Activated CD8-positive, alpha-beta memory T cell treated with anti-CD3 and anti-CD28 coated beads, Interleukin-2, amount 10 ng/mL, durations not matched to agents 7 days and 5 days (primary cell): Measurements from ENCODE around the gene ASXL3. TPM values are rescaled to one million over a fixed set of nuclear protein-coding genes. Genes with fewer than 3 reads are reported as not detected.

ENCODE experiments used
- ATAC-seq: fragments of 150-1000 bp; cut with Tn5 transposase; one replicate; pipeline ENCODE4 v1.10.0; 2021; ENCODE audit warnings: moderate library complexity
- CTCF ChIA-PET: fragments of 350-600 bp; sonication (Branson Sonifier 250); formaldehyde crosslinking; loops from one replicate; lab custom pipeline; 2021; ENCODE audit warnings: antibody characterized with exemption; lab: Charles Lee
- DNase-seq: peaks from one replicate; pipeline ENCODE4 v3.0.0-alpha.2; 2020
- H3K27ac Mint-ChIP-seq: one replicate; pipeline ENCODE4 v1.8.0; 2021; ENCODE audit warnings: mild to moderate bottlenecking, mixed read lengths
- H3K27me3 Mint-ChIP-seq: one replicate; pipeline ENCODE4 v1.8.0; 2021; ENCODE audit warnings: mixed read lengths
- H3K36me3 Mint-ChIP-seq: one replicate; pipeline ENCODE4 v1.8.0; 2021; ENCODE audit warnings: mild to moderate bottlenecking, mixed read lengths
- H3K4me1 Mint-ChIP-seq: one replicate; pipeline ENCODE4 v1.8.0; 2021; ENCODE audit warnings: mixed read lengths
- H3K4me3 Mint-ChIP-seq: one replicate; pipeline ENCODE4 v1.8.0; 2021; ENCODE audit warnings: mild to moderate bottlenecking, moderate library complexity, mixed read lengths
- H3K9me3 Mint-ChIP-seq: one replicate; pipeline ENCODE4 v1.8.0; 2022; ENCODE audit warnings: low read depth, mixed read lengths
- total RNA-seq, 2 experiments: library from RNA; stranded (reverse); gene quantifications; one replicate each; pipeline ENCODE4 v1.2.3, GENCODE V29; 2021

ASXL3 gene
- total RNA-seq, 2 experiments from 2014 or later: not detected

DNA sequence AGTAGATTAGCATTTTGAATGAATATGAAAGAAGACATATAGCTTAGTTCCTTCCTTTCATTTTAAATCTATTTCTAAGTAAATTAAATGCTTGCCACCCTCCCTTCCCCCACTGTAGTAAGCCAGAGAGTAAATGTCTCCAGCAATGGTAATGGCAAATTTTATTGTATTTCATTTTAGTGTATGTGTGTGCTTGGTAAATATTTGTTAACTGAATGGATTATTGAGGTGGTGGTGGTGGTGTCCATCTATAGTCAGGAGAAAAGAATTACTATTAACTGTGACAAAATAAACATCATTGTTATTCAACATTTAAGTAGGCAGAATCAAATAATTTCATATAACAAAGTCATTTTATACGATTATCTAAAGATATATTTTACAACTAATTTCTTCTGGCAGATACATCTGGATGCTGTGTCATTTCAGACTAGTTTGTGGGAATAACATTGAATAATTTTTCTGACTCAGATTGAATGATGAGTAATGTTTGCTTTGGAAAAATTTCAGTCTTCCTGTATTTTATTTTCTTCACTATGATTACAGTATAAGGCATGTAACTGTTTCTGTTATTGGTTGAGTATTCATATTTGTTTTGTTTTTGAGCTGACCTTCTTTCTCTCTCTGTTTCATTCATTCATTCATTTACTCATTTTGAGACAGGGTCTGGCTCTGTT lies 18.3 kb downstream of the ASXL3 start:
- no peaks in the 10 kb centered on the region for H3K27me3 Mint-ChIP-seq
- H3K27ac Mint-ChIP-seq: no peak overlapping the region
- H3K4me3 Mint-ChIP-seq: no peak overlapping the region
- CTCF ChIA-PET: no interaction called here
- ATAC-seq (no peak), DNase-seq (no peak)
- no peaks in the 10 kb centered on the region for H3K36me3 Mint-ChIP-seq
- peaks cover 2% of the 10 kb centered on the region for H3K9me3 Mint-ChIP-seq
- H3K4me1 Mint-ChIP-seq: no peaks in the 10 kb centered on the region

DNA sequence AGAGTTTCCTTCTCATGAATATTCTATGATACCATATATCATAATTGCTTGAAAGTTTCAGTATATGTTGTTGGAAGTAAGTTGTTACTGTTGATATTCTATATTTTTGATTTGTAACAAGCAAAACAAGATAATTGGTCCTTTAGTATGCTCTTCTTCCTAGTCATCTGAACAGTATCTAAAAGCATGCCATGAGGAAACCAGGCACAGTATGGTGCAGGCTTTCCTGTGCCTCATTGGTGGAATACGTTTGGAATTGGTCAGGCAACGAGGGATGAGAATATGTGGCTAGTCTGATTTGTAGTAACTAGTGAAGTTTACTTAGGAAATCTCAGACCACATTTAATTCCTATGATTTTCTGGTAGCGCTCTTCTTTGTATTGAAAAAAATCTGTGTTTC lies 22.8 kb downstream of the ASXL3 start:
- peaks cover 2% of the 10 kb centered on the region for H3K4me1 Mint-ChIP-seq
- H3K9me3 Mint-ChIP-seq: peaks cover 9% of the 10 kb centered on the region
- no peaks in the 10 kb centered on the region for H3K36me3 Mint-ChIP-seq
- no peaks in the 10 kb centered on the region for H3K27me3 Mint-ChIP-seq
- DNase-seq (no peak), ATAC-seq (no peak)
- H3K4me3 Mint-ChIP-seq: no peak overlapping the region
- H3K27ac Mint-ChIP-seq: no peak overlapping the region
- CTCF ChIA-PET: no interaction called here

DNA sequence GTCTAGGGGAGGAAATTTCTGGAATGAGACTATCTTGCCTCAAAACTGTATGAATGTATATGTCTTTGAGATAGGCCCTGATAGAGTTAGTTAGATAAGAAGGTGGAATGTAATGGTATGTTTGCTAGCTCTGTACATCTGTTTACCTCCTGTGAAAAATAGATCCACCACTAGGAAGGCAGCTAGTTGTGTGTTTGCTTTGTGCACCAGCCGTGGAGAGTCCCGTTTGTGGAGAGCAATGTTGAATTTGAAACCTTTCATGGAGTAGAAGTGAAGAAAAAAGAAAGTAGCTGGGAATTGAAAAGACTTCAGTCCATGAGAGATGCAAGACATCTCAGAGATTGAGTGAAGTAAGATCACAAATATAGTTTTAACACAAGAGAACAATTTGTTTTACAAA lies 25.4 kb downstream of the ASXL3 start:
- ATAC-seq (no peak), DNase-seq (no peak)
- Mint-ChIP-seq H3K9me3 (peaks cover 13% of the 10 kb centered on the region), H3K36me3 (no peaks in the 10 kb centered on the region), H3K27ac (no peak overlapping the region), H3K4me1 (peaks cover 2% of the 10 kb centered on the region), H3K27me3 (no peaks in the 10 kb centered on the region), H3K4me3 (no peak overlapping the region)
- CTCF ChIA-PET: no interaction called here

DNA sequence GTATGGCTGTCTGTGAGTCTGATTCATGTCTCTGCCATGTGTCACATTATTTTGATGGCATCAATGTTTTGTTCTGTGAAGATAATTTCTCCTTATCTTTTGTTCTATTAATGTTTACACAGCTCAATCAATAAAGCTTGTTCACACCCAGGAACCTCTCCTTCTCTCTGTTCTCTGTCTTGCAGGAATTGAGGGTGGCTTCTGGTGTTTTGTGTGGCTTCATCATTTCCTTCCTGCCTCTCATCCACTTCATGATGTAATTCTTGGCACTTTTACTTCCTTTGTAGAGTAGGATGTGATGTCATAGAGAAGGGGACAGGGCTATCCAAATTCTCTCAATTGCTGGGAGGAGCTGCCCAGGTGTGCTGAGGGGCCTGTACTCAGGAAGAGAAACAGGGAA lies 27.2 kb downstream of the ASXL3 start:
- CTCF ChIA-PET: no interaction called here
- no peaks in the 10 kb centered on the region for H3K36me3 Mint-ChIP-seq
- ATAC-seq (no peak), DNase-seq (no peak)
- peaks cover 13% of the 10 kb centered on the region for H3K9me3 Mint-ChIP-seq
- H3K4me1 Mint-ChIP-seq: peaks cover 2% of the 10 kb centered on the region
- no peak overlapping the region for H3K27ac Mint-ChIP-seq
- no peak overlapping the region for H3K4me3 Mint-ChIP-seq
- no peaks in the 10 kb centered on the region for H3K27me3 Mint-ChIP-seq

DNA sequence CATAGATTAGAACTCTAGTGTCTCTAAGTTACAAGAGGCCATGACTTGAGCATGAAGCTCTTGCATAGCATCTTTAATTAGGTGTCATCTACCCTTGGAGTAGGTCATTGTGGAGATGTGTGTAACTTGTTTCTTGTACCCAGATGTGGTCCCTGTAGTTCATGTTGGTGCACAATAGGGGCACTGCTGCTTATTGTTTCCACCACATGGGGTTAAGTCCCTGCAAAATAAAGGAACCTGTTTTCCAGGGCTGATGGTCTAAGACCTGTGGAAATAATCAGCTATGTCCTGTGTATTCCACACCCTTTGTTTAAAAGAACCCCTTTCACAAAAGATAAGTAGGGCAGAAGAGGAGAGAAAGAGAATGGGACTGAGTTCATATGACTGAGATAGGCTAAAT lies 28.6 kb downstream of the ASXL3 start:
- H3K36me3 Mint-ChIP-seq: no peaks in the 10 kb centered on the region
- peaks cover 13% of the 10 kb centered on the region for H3K9me3 Mint-ChIP-seq
- H3K27me3 Mint-ChIP-seq: no peaks in the 10 kb centered on the region
- no peak for DNase-seq
- ATAC-seq: no peak
- no peak overlapping the region for H3K27ac Mint-ChIP-seq
- no peak overlapping the region for H3K4me3 Mint-ChIP-seq
- H3K4me1 Mint-ChIP-seq: peaks cover 2% of the 10 kb centered on the region
- CTCF ChIA-PET: no interaction called here

DNA sequence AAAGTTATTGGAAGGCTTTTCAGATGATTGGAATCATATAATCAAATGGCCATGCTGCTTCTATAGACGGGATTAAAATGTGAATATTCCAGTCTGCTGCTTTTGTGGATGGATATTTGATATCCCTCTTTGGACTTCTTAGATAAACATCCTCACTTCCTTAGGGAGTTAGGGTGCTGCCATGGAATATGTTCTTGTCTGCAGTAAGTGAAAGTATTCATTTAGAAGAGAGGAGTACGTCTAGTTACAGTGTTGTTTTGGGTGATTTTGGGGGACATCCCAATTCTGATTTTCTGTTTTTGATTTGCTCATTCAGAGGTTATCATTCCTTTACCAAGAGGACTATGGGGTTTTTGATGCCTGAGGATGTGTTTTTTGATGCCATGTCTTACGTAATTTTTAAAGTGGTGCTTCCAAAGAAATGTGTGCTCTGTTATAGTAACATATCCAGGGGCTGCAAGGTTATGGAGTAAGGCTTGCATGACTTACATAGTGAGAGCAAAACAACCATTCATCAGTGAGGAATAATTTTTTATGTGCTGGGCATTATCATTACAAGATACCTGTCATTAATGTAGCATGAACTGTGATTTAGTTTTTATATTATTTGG lies 33.6 kb downstream of the ASXL3 start:
- ATAC-seq (no peak), DNase-seq (no peak)
- Mint-ChIP-seq H3K36me3 (no peaks in the 10 kb centered on the region), H3K27ac (no peak overlapping the region), H3K27me3 (no peaks in the 10 kb centered on the region), H3K4me1 (no peaks in the 10 kb centered on the region), H3K9me3 (peaks cover 7% of the 10 kb centered on the region), H3K4me3 (no peak overlapping the region)
- CTCF ChIA-PET: no interaction called here

DNA sequence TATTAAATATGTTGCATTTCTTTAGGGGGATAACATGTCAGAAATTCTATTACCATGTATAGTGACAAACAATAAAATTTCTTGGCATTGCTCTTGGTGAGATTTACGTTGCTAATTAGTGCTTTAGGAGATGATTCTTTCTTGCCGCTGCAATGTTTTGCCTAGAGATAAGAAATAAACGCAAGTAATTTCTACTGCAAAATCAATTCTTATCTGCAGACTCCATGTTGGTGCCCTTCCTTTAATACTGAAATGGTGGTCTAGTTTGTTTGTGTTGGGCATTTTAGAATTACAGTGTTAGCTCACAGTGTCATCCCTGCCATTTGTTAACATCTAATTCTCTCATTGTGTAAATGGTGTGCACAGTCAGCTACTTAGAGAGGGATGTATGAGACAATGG lies 34.6 kb downstream of the ASXL3 start:
- no peaks in the 10 kb centered on the region for H3K36me3 Mint-ChIP-seq
- no peak overlapping the region for H3K27ac Mint-ChIP-seq
- H3K27me3 Mint-ChIP-seq: no peaks in the 10 kb centered on the region
- no peaks in the 10 kb centered on the region for H3K4me1 Mint-ChIP-seq
- ATAC-seq: no peak
- CTCF ChIA-PET: no interaction called here
- DNase-seq: no peak
- peaks cover 3% of the 10 kb centered on the region for H3K9me3 Mint-ChIP-seq
- no peak overlapping the region for H3K4me3 Mint-ChIP-seq

DNA sequence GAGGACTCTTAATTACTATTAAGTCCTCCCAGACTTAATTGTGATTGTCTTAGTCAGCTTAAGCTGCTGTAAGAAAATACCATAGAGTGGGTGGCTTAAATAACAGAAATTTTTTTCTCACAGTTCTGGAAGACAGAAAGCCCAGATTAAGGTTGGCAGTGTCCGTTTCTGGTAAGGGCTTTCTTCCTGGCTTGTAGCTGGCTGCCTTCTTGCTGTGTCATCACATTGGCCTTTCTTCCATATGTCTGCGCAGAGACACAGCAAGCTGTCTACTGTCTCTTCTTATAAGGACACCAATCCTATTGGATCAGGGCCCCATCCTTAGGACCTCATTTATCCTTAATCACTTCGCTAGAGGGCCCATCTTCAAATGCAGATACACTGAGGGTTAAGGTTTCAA lies 38.5 kb downstream of the ASXL3 start:
- Mint-ChIP-seq H3K4me3 (no peak overlapping the region), H3K27me3 (no peaks in the 10 kb centered on the region), H3K36me3 (no peaks in the 10 kb centered on the region), H3K9me3 (peaks cover 3% of the 10 kb centered on the region), H3K27ac (no peak overlapping the region), H3K4me1 (no peaks in the 10 kb centered on the region)
- DNase-seq: no peak
- CTCF ChIA-PET: no interaction called here
- ATAC-seq: no peak

DNA sequence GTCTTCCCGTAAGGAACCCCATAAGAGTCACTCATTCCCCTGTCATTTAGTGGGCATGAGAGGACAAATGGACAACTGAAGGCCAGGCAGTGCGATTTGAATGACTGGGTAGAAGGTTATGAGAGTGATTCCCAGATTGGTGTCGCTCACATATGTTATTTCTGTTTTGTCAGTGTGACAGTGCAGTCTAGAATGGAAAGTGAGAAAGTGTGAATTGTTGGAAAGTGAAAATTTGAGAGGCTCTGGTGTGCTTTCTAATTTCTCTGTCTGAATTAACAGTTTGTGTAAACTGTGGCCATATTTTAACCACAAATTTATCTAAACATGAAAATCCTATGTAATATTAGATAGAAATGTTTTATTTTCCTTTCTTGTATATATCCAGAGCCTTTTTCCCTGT lies 49.1 kb downstream of the ASXL3 start:
- Mint-ChIP-seq H3K27me3 (no peaks in the 10 kb centered on the region), H3K4me3 (no peak overlapping the region), H3K4me1 (no peaks in the 10 kb centered on the region), H3K27ac (no peak overlapping the region), H3K9me3 (peaks cover 3% of the 10 kb centered on the region), H3K36me3 (no peaks in the 10 kb centered on the region)
- ATAC-seq (no peak), DNase-seq (no peak)
- CTCF ChIA-PET: no interaction called here

DNA sequence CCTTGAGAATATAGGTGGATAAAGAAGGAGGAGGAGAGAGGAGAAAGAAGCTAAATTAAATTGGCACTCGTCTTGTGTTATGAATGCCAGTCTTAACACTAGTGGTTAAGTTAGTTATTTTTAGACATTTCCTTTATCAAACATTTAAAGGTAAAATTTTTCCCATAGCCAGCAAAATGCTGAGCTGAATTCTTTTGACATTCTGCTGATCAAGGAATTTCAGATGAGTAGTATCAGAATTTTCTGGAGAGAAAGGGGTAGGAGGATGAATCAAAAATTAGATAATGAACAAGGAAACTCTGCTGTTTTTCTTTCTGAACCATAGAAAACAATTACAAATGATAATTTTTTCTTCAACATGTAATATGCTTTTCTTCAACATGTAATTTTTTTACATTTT lies 52.5 kb downstream of the ASXL3 start:
- peaks cover 11% of the 10 kb centered on the region for H3K9me3 Mint-ChIP-seq
- ATAC-seq (no peak), DNase-seq (no peak)
- no peaks in the 10 kb centered on the region for H3K4me1 Mint-ChIP-seq
- H3K27me3 Mint-ChIP-seq: no peaks in the 10 kb centered on the region
- H3K27ac Mint-ChIP-seq: no peak overlapping the region
- CTCF ChIA-PET: no interaction called here
- no peaks in the 10 kb centered on the region for H3K36me3 Mint-ChIP-seq
- H3K4me3 Mint-ChIP-seq: no peak overlapping the region

DNA sequence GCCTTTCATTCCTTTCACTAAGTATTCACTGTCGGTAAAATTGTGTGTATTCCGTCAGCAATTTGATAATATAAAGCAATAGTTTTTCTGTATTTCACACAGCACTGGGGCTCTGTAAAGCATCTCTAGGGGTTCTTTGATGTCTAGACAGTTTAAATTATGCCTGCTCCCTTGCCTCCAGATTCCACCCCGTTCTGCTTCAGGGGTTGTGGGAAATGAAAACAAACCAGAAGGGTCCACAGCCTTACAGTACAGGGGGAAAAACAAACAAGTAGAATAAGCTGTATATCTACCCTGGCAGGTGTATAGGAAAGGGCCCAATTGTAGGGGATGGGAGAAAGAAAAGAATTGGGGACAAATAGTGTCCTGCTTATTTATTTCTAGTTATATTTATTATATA lies 63.1 kb downstream of the ASXL3 start:
- H3K27me3 Mint-ChIP-seq: no peaks in the 10 kb centered on the region
- peaks cover 2% of the 10 kb centered on the region for H3K9me3 Mint-ChIP-seq
- H3K4me1 Mint-ChIP-seq: no peaks in the 10 kb centered on the region
- no peak for ATAC-seq
- H3K4me3 Mint-ChIP-seq: no peak overlapping the region
- H3K36me3 Mint-ChIP-seq: no peaks in the 10 kb centered on the region
- H3K27ac Mint-ChIP-seq: no peak overlapping the region
- no peak for DNase-seq
- CTCF ChIA-PET: no interaction called here

DNA sequence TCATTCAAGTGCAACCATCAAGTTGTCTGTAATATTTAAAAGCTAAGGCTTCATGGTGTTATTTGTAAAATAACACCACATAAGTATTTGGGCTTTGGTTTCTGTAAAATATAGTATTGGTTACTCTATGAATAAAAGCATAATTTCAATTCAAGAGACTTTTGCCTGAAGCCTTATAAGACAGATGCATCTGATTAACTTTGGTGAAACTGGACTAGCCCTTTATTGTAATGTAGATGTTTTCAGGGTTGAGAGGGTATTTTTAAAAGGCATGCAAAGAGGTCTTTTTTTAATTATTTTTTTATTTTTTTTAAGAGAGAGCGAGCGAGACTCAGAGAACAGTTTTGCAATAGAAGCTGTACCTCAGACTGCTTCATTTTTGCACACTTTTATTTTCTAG lies 66.5 kb downstream of the ASXL3 start:
- Mint-ChIP-seq H3K4me3 (no peak overlapping the region), H3K27ac (no peak overlapping the region), H3K9me3 (peaks cover 2% of the 10 kb centered on the region), H3K36me3 (no peaks in the 10 kb centered on the region), H3K27me3 (no peaks in the 10 kb centered on the region), H3K4me1 (no peaks in the 10 kb centered on the region)
- DNase-seq (no peak), ATAC-seq (no peak)
- CTCF ChIA-PET: no interaction called here

DNA sequence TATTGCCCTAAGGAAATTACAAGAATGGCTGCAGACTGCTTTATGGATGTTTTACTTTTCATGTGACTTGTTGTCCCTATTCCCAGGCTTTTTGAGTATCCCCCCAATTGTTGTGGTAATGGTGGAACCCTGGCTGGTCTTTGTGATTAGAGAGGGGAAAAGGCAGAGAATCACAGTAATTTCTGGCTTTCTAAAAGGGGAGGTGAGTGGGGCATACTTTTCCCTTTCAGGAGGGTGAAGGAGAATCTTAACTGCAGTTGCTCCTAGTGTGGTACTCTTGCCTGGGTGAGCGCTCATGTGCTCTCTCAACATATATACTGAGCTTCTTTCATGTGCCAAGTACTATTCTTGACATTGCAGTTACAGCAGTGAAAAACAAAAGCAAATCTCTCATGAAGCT lies 69.3 kb downstream of the ASXL3 start:
- Mint-ChIP-seq H3K4me3 (no peak overlapping the region), H3K9me3 (peaks cover 5% of the 10 kb centered on the region), H3K36me3 (no peaks in the 10 kb centered on the region), H3K4me1 (no peaks in the 10 kb centered on the region), H3K27ac (no peak overlapping the region), H3K27me3 (no peaks in the 10 kb centered on the region)
- CTCF ChIA-PET: no interaction called here
- ATAC-seq (no peak), DNase-seq (no peak)

DNA sequence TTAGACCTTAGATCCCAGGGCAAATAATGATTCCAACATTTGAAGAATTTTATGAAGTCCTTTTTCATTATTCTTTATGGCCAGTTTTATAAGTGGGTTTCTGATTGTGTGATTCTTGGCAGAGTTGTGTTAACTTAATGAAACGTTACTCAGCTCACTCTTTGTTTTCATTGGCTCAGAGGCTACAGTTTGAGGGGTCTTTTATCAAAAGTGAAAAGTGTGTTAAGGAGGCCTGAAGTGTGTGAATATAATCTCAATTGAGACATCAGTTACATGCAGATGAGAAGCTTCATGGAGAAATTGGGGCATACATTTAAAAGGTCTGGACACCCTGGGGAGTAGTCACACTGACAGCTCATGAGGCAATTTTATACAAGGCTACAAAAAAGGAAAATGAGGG lies 74.6 kb downstream of the ASXL3 start:
- DNase-seq (no peak), ATAC-seq (no peak)
- Mint-ChIP-seq H3K4me1 (no peaks in the 10 kb centered on the region), H3K36me3 (no peaks in the 10 kb centered on the region), H3K27me3 (no peaks in the 10 kb centered on the region), H3K4me3 (no peak overlapping the region), H3K9me3 (peaks cover 2% of the 10 kb centered on the region), H3K27ac (no peak overlapping the region)
- CTCF ChIA-PET: no interaction called here
